Measurements from ENCODE around the gene WWTR1.

GRCh38 chr3:149534671-149535332 lies 123.0 kb downstream of the WWTR1 start:
- TF ChIP-seq, protein P1, sequence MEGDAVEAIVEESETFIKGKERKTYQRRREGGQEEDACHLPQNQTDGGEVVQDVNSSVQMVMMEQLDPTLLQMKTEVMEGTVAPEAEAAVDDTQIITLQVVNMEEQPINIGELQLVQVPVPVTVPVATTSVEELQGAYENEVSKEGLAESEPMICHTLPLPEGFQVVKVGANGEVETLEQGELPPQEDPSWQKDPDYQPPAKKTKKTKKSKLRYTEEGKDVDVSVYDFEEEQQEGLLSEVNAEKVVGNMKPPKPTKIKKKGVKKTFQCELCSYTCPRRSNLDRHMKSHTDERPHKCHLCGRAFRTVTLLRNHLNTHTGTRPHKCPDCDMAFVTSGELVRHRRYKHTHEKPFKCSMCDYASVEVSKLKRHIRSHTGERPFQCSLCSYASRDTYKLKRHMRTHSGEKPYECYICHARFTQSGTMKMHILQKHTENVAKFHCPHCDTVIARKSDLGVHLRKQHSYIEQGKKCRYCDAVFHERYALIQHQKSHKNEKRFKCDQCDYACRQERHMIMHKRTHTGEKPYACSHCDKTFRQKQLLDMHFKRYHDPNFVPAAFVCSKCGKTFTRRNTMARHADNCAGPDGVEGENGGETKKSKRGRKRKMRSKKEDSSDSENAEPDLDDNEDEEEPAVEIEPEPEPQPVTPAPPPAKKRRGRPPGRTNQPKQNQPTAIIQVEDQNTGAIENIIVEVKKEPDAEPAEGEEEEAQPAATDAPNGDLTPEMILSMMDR (conservative IDR thresholded peaks at IDR 0.05; ENCODE audit: low read depth in 2 of 2) = no peak
- TF ChIP-seq EZH2 (IDR thresholded peaks at IDR 0.05; ENCODE audit: low read depth, unreplicated experiment) (no peak), POLR2AphosphoS5 (IDR thresholded peaks at IDR 0.05; ENCODE audit: low read depth) (no peak)

Data from GM23338 (cell line).